Measurements from ENCODE around the gene UNC5CL.

UNC5CL gene

DNA sequence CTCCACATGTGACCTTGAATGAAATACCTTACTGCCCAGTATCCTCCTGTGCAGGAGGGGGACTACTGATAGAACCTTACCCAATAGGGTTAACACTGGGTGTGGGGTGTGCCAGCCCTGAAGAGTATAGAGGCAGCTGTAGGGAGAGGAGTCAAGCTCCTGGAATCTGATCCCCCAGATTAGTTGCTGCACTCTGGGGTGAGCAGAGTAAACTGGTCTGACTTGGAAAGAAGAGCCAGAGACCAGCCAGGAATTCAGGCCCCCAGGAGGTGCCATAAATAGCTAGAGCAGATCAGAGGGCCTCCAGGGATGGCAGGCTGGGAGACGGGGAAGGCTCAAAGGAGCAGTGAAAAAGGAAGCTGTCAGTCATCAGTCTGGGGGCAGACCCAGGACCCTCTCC, 10.5 kb upstream of the UNC5CL start:
- Histone ChIP-seq H2AFZ (ENCODE audit: low read depth, low read length, severe bottlenecking) (no peak overlapping the region), H3F3A (ENCODE audit: insufficient read depth) (no peaks in the 10 kb centered on the region), H3K4me3 (ENCODE audit: insufficient read depth, low read length, poor library complexity, severe bottlenecking) (no peak overlapping the region), H3K27me3 (ENCODE audit: low read length) (no peaks in the 10 kb centered on the region), H3K36me3 (ENCODE audit: low read length) (no peaks in the 10 kb centered on the region), H3K4me2 (ENCODE audit: low read depth, low read length, poor library complexity, severe bottlenecking) (no peak overlapping the region), H4K20me1 (ENCODE audit: low read depth, low read length) (no peaks in the 10 kb centered on the region), H3K9me3 (ENCODE audit: insufficient read depth, low read length) (no peaks in the 10 kb centered on the region), H3K9me2 (replicated peaks; ENCODE audit: insufficient read depth, low read length) (no peaks in the 10 kb centered on the region), H3K79me2 (ENCODE audit: insufficient read depth, low read length) (no peaks in the 10 kb centered on the region), H3K27ac (ENCODE audit: low read depth, low read length) (no peak overlapping the region), H3K9ac (ENCODE audit: low read length) (no peak overlapping the region)
- TF ChIP-seq, protein P1, sequence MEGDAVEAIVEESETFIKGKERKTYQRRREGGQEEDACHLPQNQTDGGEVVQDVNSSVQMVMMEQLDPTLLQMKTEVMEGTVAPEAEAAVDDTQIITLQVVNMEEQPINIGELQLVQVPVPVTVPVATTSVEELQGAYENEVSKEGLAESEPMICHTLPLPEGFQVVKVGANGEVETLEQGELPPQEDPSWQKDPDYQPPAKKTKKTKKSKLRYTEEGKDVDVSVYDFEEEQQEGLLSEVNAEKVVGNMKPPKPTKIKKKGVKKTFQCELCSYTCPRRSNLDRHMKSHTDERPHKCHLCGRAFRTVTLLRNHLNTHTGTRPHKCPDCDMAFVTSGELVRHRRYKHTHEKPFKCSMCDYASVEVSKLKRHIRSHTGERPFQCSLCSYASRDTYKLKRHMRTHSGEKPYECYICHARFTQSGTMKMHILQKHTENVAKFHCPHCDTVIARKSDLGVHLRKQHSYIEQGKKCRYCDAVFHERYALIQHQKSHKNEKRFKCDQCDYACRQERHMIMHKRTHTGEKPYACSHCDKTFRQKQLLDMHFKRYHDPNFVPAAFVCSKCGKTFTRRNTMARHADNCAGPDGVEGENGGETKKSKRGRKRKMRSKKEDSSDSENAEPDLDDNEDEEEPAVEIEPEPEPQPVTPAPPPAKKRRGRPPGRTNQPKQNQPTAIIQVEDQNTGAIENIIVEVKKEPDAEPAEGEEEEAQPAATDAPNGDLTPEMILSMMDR (IDR thresholded peaks at IDR 0.05; ENCODE audit: insufficient read depth, low read length, poor library complexity, severe bottlenecking), result no peak
- TF ChIP-seq EZH2phosphoT487 (conservative IDR thresholded peaks at IDR 0.05; ENCODE audit: low read length), result no peak

DNA sequence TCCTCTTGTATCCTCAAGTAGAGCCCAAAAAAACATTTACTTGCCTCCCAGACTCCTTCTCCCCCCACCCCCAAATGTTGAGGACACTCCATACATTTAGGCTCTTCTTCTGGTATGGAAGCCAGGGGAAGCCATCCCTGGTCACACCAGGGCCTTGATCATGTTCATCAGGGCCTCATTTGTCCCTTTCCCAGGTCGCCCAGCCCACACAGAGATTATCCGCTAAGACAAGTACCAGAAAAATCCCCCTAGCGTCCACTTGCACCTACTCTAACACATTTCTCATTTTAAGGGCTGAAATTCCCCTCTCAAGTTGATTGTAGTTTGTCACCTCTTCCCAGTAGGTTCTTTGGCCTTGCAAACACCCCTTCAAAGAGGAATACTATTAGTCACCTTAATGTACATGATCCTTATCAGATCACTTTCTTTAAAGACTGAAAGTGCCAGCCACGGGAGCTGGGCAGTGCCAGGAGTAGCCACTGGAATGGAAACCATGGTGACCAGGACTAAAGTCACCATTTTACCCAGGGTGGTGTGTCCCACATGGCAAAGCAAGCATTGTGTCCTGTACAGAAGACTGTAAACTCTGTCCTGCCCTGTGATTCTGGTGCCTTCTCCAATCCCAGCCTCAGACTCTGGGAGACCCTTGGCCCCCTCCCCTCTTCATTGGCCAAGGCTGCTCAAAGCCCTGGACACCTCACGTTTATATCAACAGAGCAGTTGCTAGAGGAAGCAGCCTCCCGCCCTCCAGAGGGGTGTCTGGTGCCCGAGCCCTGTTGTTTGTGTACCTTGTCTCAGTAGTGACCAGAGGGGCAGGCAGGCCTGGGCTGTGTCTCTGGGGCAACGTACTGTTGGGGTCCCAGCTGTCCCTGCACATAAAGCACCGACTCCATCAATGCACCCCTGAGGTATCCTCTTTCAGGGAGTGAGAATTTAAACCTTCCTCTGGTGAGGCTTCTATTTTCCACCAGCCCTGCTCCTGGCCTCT, 9.0 kb upstream of the UNC5CL start:
- Histone ChIP-seq H3F3A (ENCODE audit: insufficient read depth) (no peaks in the 10 kb centered on the region), H3K79me2 (ENCODE audit: insufficient read depth, low read length) (no peaks in the 10 kb centered on the region), H3K4me2 (ENCODE audit: low read depth, low read length, poor library complexity, severe bottlenecking) (no peak overlapping the region), H3K36me3 (ENCODE audit: low read length) (no peaks in the 10 kb centered on the region), H3K4me3 (ENCODE audit: insufficient read depth, low read length, poor library complexity, severe bottlenecking) (no peak overlapping the region), H3K27ac (ENCODE audit: low read depth, low read length) (no peak overlapping the region), H4K20me1 (ENCODE audit: low read depth, low read length) (no peaks in the 10 kb centered on the region), H2AFZ (ENCODE audit: low read depth, low read length, severe bottlenecking) (no peak overlapping the region), H3K9me2 (replicated peaks; ENCODE audit: insufficient read depth, low read length) (no peaks in the 10 kb centered on the region), H3K9me3 (ENCODE audit: insufficient read depth, low read length) (no peaks in the 10 kb centered on the region), H3K27me3 (ENCODE audit: low read length) (no peaks in the 10 kb centered on the region), H3K9ac (ENCODE audit: low read length) (no peak overlapping the region)
- TF ChIP-seq, protein P1 (IDR thresholded peaks at IDR 0.05; ENCODE audit: insufficient read depth, low read length, poor library complexity, severe bottlenecking), result no peak
- TF ChIP-seq EZH2phosphoT487 (conservative IDR thresholded peaks at IDR 0.05; ENCODE audit: low read length), result no peak

DNA sequence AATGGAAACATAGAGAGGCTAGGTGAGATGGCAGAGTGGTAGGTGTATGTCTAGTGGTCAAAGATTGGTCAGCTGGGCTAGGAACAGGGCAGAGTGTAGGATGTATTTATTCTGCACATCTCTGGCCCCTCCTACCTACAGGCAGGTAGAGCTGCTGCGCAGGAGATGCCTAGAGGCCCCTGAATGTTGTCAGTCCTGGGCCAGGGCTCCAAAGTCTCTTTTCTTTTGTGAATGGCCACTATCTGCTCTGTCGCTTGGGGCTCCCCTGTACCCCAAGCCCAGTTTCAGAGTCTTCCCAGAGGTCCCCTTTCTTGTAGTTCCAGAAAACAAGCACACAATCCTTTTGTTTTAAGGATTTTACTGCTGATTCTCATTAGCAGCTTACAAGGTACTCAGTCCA, 8.3 kb upstream of the UNC5CL start:
- no peaks in the 10 kb centered on the region for H3F3A ChIP-seq (ENCODE audit: insufficient read depth)
- H3K79me2 ChIP-seq (ENCODE audit: insufficient read depth, low read length), result no peaks in the 10 kb centered on the region
- H3K4me2 ChIP-seq (ENCODE audit: low read depth, low read length, poor library complexity, severe bottlenecking), result no peak overlapping the region
- no peaks in the 10 kb centered on the region for H3K27me3 ChIP-seq (ENCODE audit: low read length)
- H2AFZ ChIP-seq (ENCODE audit: low read depth, low read length, severe bottlenecking), result no peak overlapping the region
- no peaks in the 10 kb centered on the region for H3K9me3 ChIP-seq (ENCODE audit: insufficient read depth, low read length)
- H3K27ac ChIP-seq (ENCODE audit: low read depth, low read length), result no peak overlapping the region
- no peaks in the 10 kb centered on the region for H4K20me1 ChIP-seq (ENCODE audit: low read depth, low read length)
- no peak overlapping the region for H3K4me3 ChIP-seq (ENCODE audit: insufficient read depth, low read length, poor library complexity, severe bottlenecking)
- TF ChIP-seq, protein P1 (IDR thresholded peaks at IDR 0.05; ENCODE audit: insufficient read depth, low read length, poor library complexity, severe bottlenecking), result no peak
- no peak for TF ChIP-seq EZH2phosphoT487 (conservative IDR thresholded peaks at IDR 0.05; ENCODE audit: low read length)
- H3K9me2 ChIP-seq (replicated peaks; ENCODE audit: insufficient read depth, low read length), result no peaks in the 10 kb centered on the region
- no peak overlapping the region for H3K9ac ChIP-seq (ENCODE audit: low read length)
- no peaks in the 10 kb centered on the region for H3K36me3 ChIP-seq (ENCODE audit: low read length)

Measured in SU-DHL-6 (cell line).